Activated CD8-positive, alpha-beta memory T cell treated with anti-CD3 and anti-CD28 coated beads for 24 hours (primary cell): ENCODE data around the gene PPP1R1C.
"Not testable (repeated sequence)": the region's sequence is repeated elsewhere in the genome, so short reads cannot be mapped to it uniquely, and the experiment has no call there.

Experiments used
- DNase-seq: peaks from one replicate; pipeline ENCODE4 v3.0.0-alpha.2; 2020

The PPP1R1C gene

GRCh38 chr2:182015334-182016109 is 29.9 kb downstream of the PPP1R1C start:
- DNase-seq, result no peak

GRCh38 chr2:182018218-182018617 is 32.6 kb downstream of the PPP1R1C start:
- no peak for DNase-seq

DNA sequence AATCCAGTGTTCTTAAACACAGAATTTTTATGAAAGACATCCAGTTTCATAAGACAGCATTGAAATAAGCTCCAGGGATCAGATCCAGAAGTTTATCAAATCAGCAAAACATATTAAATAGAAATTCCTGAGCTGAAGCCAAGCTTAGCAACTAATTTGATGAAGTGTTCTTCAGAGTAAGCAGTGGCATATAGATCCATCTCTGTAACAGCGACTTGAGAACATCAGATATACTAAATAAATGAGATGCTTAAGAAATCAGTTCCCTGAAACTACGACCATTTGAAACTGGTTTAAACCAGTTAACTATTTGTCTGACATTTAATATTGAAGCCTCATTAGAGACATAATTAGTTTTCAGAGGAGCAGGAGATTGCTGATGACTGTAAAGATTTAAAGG is 34.1 kb downstream of the PPP1R1C start:
- no peak for DNase-seq

DNA sequence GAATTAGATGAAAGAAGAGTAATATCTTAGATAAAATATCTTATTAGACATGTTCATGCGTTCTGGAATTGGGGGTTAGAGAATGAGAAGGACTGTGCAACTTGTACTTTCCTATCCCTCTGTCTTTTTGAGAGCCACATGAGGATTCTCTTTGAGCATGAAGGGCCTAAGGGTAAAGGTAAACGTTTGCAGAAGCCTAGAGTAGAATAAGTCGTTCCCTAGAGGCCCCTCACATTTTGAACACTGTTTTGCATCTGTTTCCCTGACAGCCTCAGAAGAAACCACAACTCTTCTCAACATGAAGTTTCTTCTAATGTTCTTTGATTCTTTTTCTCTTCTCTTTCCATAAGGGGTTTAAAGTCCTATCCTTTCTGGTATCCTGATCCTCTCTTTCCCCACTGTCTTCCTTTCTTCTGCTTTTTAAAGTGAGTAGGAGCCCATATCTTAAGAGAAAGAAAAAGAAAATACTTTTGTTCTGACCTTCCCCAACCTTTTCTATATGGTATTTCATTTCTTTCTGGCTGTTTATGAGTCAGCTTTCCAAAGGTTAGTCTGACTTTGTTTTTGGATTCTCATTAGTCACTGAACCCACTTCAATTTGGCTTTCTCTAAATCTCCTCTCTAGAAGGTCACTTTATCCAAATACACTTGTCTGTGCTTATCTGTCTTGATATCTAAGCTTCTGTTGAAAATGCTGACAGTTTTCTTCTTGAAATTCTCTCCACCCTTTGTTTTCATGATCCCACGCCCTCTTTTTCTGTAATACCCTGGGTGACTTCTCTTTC is 34.8 kb downstream of the PPP1R1C start:
- DNase-seq, result no peak

DNA sequence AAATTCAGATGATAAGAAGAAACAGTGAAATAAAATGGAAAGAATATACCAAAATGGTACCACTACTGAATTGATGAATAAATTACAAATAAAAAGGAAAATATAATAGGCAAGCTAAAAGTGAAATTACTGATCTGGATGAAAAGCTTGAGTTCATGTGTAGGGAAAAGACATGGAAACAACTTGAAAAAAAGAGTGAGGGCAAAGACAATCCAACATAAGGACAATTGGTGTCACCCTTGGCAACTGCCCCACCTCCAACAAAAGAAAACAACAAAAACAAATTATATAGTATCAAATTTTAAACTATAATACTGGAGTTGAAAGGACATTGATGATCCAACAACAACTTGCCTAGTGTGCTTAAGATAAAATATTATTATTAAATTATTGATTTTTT is 37.6 kb downstream of the PPP1R1C start:
- DNase-seq, result no peak

- not testable (repeated sequence) for DNase-seq
Measured at GRCh38 chr2:182030875-182031274, 45.2 kb downstream of the PPP1R1C start.

DNA sequence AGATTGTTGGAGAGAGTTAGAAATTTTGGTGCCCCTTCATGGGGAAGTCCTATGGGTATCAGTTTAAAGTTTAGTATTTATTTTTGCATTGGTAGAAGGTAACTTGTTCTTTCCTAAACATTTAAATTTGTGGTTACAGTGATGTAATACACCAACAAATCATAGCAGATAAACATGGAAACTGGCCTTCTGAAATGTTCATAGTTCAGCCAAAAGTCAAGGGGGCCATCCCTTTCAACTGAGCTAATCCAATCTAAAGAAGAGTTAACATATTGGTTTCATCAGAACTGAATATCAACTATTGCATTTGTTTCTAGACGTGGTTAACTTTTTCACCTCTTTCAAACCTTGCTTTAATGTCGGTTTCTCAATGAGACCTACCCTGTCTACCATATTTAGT is 46.3 kb downstream of the PPP1R1C start:
- no peak for DNase-seq

GRCh38 chr2:182033449-182033848 is 47.8 kb downstream of the PPP1R1C start:
- DNase-seq, result no peak

- DNase-seq, result no peak
Measured at GRCh38 chr2:182038576-182038975, 52.9 kb downstream of the PPP1R1C start.

DNA sequence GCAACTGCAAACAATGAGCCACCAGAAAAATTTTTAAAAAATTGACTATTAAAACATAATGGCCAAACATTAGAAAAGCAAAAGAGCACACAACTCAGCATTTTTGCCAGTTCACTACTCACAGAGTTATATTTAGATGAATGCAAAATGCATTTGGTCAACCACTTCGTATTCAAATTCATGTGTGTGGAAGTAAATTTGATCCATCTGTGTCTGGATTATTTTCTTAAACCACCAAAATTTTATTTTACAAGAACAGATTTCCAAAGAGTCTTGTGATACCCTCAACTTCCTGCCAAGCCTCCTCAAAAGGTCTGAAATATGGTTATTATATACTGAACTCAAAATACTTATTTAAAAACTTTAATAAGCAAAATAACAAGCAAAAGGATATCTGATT is 57.4 kb downstream of the PPP1R1C start:
- DNase-seq, result no peak

DNA sequence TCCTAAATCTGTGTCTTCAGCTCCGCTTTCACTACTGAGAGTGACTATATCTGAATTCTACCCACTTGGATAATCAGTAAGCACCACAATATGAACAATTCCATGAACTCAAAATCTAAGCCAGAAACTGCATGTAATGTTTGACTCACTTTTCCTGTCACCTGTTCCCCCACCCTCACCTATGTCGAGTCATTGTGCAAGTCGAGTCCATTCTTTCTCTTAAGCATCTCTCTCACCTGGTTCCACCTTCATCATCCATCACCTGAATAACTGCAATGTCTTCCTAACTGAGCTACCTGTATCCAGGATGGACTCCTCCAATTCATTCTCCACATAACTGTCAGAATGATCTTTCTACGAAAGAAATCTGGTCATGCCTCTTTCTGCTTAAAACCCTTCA is 58.2 kb downstream of the PPP1R1C start:
- no peak for DNase-seq

GRCh38 chr2:182047544-182047943 is 61.9 kb downstream of the PPP1R1C start:
- no peak for DNase-seq

DNA sequence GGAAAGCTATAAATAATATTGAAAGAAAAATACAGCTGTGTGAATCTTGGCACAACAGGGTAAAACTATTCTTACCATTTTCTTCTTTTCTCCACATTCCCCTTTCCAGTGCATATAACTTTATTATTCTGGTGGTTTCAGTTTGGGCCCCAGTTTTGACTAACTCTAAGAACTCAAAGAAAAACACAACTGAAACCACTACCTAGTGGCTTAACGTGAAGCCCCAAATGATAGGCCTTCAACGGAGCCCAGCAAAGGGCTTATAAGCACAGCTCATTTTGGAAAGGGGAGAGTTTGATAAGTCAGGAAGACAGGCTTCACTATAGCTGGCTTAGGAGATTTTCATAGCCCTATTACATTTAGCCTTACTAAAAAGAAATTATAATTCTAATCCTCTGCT is 62.4 kb downstream of the PPP1R1C start:
- no peak for DNase-seq

GRCh38 chr2:182048621-182049020 is 63.0 kb downstream of the PPP1R1C start:
- DNase-seq, result no peak

DNA sequence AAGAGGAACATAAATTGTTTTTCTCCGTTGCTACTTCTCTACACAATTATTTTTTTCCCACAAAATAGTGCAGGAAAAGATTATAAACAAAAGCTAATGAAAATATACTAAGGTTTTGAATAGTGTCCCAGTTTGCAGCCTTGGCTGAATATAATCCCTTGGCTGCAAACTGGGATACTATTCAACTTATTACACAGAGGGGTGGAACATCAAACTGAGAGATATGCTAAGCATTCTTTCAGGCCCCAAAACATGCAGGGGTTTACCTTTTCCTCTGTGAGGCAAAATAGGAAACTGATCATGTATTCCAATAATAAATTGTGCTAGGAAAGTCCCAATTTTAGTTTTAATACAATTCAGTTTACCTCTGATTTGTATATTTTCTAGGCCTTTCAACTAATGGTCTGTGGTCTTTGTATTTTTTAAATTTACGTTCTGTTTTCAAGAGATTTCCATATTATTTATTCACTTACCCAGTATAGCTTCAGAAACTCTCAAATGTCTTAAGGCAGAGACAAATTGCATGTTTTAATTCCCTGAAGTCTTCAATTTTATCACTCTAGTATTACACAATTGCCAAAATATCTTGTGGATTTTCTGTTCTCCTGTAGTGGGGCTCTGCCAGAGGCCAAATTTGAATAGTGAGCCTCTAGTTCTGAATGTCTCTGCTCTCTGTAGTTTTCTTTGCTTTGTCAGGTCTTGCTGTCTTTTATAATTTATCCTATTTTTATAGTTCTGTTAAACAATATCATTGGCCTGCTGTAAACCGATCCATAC is 63.9 kb downstream of the PPP1R1C start:
- no peak for DNase-seq

DNA sequence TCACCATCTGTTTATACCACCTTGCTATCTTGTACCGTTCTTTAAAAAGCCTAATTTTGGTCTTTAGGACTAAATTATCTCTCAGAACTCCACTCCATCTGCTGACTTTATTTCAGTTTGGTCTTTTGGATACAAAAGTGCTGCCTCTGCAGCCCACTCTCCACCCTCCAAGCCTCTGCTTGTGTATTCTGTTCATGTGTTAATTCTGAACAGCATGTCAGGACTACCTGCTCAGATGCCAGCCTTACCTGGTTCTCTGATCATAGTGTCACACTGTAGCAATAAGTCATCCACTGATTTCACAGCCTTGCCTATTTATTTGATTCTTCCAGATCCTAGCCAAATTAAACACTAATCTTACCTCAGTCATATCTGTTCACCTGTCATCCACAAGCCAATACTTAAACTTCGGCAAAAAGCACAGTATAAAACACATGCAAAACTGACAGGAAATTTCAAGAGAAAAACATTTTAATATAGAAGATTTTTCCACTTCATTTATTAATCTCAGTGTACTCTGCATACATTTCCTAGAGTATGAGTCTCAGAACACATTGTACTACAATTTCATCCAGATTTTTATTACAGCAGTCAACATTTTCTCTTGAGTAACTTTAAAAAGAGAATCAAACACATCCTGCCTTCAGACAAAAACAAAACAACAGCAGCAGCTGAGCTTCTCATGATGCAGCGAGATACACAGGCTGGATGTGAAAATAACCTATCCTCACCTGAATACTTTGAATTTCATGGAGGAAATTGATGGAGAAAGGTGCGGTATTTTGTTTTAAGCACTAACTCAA is 64.9 kb downstream of the PPP1R1C start:
- no peak for DNase-seq

- DNase-seq, result no peak
Measured at GRCh38 chr2:182055993-182056392, 70.3 kb downstream of the PPP1R1C start.

- no peak for DNase-seq
Measured at GRCh38 chr2:182057002-182057401, 71.3 kb downstream of the PPP1R1C start.

DNA sequence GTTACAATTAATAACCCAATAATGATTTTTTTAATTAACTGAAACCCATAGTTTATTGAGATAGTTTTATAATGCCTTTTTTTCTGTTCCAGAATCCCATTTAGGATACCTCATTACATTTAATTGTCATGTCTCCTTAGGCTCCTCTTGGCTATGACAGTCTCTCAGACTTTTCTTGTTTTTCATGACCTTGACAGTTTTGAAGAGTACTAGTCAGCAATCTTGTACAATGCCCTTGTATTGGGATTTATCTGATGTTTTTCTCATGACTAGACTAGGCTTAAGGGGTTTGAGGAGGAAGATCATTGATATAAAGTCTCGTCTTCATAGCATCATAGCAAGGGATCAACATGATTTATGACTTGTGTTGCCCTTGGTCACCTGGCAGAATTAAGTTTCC is 72.4 kb downstream of the PPP1R1C start:
- no peak for DNase-seq

GRCh38 chr2:182061739-182062138 is 76.1 kb downstream of the PPP1R1C start:
- DNase-seq, result no peak

- DNase-seq, result no peak
Measured at GRCh38 chr2:182062329-182062972, 76.8 kb downstream of the PPP1R1C start.
